GM10248 (cell line): ENCODE data around the gene RIOK3.

Source experiments
- CTCF ChIA-PET: fragments of 300-600 bp; sonication (Branson Sonifier 250); formaldehyde crosslinking; extraction: SDS; loops from one replicate; lab custom pipeline; 2021; ENCODE audit warnings: antibody characterized with exemption; lab: Yijun Ruan, JAX
- POLR2A ChIA-PET: fragments of 350-650 bp; sonication (Branson Sonifier 250); formaldehyde crosslinking; extraction: SDS; loops from one replicate; lab custom pipeline; 2020; ENCODE audit warnings: antibody characterized with exemption; lab: Yijun Ruan, JAX
- DNase-seq: peaks from one replicate; pipeline ENCODE4 v3.0.0; 2012; ENCODE audit errors: extremely low spot score
- TF ChIP-seq, protein P1 (sequence below): IDR thresholded peaks from 2 replicates; pipeline ENCODE4 v1.5.1; 2012; ENCODE audit warnings: mild to moderate bottlenecking, low read depth; ENCODE audit errors: extremely low read depth, missing control alignments, control extremely low read depth

Gene RIOK3

DNA sequence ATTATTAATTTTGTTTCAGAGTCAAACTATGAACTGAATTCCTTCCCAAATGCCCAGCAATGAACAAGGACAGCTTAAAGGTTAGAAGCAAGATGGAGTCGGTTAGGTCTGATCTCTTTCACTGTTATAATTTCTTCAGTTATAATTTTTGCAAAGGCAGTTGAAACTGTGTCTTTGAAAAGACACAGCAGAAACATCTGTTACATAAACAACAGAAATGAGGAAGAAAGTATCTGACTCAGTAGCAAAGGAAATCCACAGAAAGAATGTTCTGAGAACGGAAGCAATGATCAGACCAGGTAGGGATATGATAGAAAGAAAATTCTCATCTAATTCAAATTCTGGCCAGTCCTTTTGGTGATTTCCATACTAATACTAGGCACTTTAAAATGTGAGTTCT, 45.0 kb downstream of the RIOK3 start:
- DNase-seq: no peak
- POLR2A ChIA-PET: no interaction called here
- CTCF ChIA-PET: interaction anchor here (0.6 to 14.2 kb wide), 42 partner anchors 8 to 698 kb away, joined by 3 to 178 read pairs (median 4); no protein-coding TSS in a partner anchor
- TF ChIP-seq, protein P1, sequence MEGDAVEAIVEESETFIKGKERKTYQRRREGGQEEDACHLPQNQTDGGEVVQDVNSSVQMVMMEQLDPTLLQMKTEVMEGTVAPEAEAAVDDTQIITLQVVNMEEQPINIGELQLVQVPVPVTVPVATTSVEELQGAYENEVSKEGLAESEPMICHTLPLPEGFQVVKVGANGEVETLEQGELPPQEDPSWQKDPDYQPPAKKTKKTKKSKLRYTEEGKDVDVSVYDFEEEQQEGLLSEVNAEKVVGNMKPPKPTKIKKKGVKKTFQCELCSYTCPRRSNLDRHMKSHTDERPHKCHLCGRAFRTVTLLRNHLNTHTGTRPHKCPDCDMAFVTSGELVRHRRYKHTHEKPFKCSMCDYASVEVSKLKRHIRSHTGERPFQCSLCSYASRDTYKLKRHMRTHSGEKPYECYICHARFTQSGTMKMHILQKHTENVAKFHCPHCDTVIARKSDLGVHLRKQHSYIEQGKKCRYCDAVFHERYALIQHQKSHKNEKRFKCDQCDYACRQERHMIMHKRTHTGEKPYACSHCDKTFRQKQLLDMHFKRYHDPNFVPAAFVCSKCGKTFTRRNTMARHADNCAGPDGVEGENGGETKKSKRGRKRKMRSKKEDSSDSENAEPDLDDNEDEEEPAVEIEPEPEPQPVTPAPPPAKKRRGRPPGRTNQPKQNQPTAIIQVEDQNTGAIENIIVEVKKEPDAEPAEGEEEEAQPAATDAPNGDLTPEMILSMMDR: no peak

DNA sequence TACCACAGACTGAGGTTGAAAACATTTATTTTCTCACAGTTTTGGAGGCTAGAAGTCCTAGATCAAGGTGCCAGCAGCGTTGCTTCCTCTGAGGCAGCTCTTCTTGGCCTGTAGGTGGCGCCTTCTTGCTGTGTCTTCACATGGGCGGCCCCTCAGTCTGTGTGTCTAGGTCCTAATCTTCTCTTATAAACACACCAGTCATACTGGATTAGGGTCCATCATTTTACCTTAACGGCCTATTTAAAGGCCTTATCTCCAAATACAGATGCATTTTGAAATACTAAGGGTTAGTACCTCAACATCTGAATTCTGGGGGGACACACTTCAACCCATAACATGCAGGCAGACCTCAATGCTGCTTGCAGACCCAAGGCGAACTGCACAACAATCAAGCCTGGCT, 45.8 kb downstream of the RIOK3 start:
- peak; percentile 69 for DNase-seq
- CTCF ChIA-PET: interaction anchor here (0.6 to 14.2 kb wide), 42 partner anchors 8 to 699 kb away, joined by 3 to 178 read pairs (median 4); no protein-coding TSS in a partner anchor
- TF ChIP-seq, protein P1: peak; percentile 94
- POLR2A ChIA-PET: no interaction called here

DNA sequence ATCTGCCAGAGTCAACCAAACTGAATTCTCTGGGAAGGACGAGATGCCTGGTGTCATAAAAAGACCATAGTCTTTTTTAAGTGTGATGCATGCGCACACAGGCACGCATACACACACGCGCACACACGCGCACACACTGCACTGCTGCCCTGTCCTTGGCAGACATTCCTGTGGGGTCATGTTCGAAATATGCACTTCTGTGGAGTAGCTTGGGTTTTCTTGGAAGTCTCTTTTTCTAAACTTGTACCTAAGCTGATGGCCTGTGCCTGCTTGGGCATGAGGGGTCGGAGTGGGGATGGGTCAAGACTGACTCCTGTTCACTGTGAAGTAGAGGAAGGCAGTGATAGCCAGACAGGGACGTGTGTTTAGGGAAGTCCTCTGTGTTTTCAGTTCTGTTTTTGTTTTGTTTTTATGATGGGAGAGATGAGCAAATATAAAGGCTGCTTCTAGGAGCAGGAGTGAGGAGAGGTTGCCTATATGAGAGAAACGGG, 46.2 kb downstream of the RIOK3 start:
- TF ChIP-seq, protein P1: no peak
- POLR2A ChIA-PET: no interaction called here
- CTCF ChIA-PET: interaction anchor here (1.0 to 14.2 kb wide), 20 partner anchors 9 to 699 kb away, joined by 3 to 178 read pairs (median 8); no protein-coding TSS in a partner anchor
- no peak for DNase-seq

DNA sequence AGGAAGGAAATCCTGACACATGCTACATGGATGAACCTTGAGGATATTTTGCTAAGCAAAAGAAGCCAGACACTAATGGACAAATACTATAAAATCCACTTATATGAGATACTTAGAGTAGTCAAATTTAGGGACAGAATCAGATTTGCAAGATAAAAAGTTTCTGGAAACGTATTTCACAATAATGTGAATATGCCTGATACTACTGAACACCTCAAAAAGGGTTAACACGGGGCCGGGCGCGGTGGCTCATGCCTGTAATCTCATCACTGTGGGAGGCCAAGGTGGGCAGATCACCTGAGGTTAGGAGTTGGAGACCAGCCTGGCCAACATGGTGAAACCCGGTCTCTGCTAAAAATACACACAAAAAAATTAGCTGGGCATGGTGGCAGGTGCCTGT, 48.5 kb downstream of the RIOK3 start:
- ChIA-PET CTCF (interaction anchor here (1.5 to 14.2 kb wide), 3 partner anchors 10 to 18 kb away, joined by 3 to 178 read pairs (median 46); no protein-coding TSS in a partner anchor), POLR2A (no interaction called here)
- TF ChIP-seq, protein P1: no peak

DNA sequence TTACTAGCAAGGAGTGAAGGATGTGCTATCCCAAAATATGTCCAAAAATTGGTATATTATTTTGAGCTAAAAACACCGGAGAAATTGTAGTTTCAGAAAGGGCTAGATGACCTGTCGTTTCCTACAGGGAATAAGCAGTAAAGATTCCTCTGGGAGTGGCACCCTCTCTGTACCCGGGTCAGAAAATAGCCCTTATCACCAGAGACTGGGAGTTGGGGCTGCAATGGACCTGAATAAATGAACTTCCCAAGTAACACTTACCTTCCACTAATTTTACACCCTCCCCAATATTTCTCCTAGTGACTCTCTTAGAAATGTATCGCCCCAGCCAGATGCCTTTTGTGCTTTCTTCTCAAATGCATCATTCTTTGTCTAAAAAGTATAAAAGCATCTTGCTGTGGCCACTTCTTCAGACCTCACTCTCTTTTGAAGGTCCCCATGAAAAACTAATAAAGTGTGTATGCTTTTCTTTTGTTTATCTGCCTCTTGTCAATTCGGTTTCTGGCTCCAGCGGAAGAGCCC, 49.5 kb downstream of the RIOK3 start:
- CTCF ChIA-PET: interaction anchor here (1.2 to 14.2 kb wide), 3 partner anchors 14 to 45 kb away, joined by 3 to 178 read pairs (median 46); no protein-coding TSS in a partner anchor
- POLR2A ChIA-PET: interaction anchor here (0.6 kb wide), 1 partner anchor 20 kb away, joined by 3 read pairs; no protein-coding TSS in a partner anchor
- TF ChIP-seq, protein P1: no peak
- no peak for DNase-seq

More for the DNA sequence above, 48.5 kb downstream of the RIOK3 start:
- DNase-seq: no peak

DNA sequence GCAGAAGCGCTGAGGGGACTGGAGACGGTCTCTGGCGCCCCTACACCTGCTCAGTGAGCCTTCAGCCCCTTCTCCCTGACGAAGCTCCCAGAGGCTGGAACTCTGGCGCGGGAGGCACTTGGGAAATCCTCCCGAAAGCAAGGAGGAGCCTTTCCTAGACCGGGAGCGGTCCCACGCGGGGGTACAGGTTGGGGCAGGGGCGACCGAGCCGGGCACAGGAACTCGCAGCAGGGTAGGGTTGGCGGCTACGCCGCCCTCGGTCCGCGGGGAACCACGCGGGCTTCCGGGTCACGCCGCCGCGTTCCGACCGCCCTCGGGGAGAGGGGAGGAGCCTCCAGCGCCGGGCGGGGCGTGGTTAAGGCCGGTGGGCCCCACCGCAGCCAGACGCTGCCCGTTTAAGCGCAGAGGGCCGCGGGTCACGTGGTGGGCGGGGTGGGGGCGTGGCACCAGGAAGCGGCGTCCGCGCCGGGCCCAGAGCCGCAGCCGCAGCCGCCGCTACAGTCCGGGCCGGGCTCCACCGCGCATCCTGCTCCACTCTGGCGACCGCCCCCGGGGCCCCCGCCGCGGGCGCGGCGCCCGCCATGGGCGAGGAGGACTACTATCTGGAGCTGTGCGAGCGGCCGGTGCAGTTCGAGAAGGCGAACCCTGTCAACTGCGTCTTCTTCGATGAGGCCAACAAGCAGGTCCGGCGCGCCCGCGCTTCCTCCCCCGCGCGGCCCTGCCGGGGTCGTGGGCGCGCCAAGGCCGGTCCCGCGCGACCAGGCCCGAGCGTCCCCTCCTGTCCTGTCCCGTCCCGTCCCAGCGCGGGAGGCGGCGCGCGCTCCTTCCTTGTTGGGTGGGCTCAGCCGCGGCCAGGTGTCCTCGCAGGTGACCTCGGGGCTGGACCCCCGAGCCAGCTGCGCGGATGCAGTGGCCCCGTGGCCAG, 50.2 kb downstream of the RIOK3 start, which contains the start of gene RMC1:
Gene RMC1, plus strand, starts transcription at position 474 of the 925 bp plus-strand sequence. Its CDS starts 108 bp downstream, at position 582.
- CTCF ChIA-PET: interaction anchor here (1.2 to 14.2 kb wide), 3 partner anchors 13 to 45 kb away, joined by 3 to 178 read pairs (median 46); no protein-coding TSS in a partner anchor
- POLR2A ChIA-PET: interaction anchor here (0.6 kb wide), 1 partner anchor 21 kb away, joined by 3 read pairs; no protein-coding TSS in a partner anchor
- DNase-seq: peak; percentile 96
- TF ChIP-seq, protein P1: peak; percentile 25
